A549 (cell line): ENCODE results near the gene SCAMP2.

ENCODE experiments used
- BHLHE40 ChIP-seq: IDR thresholded peaks from 2 replicates; pipeline ENCODE4 v1.6.1; 2012; ENCODE audit warnings: low read depth, low read length, inconsistent platforms
- PBX3 ChIP-seq: IDR thresholded peaks from 2 replicates; pipeline ENCODE4 v1.6.1; 2012
- POLR2A ChIP-seq: IDR thresholded peaks from 2 replicates; pipeline ENCODE4 v1.6.1; 2012; ENCODE audit warnings: mild to moderate bottlenecking, low read length
- SMC3 ChIP-seq: fragments of >200 bp; sonication (Bioruptor Twin); formaldehyde crosslinking; IDR thresholded peaks from 3 replicates; pipeline ENCODE4 v1.6.1; 2018; ENCODE audit warnings: inconsistent platforms

GRCh38 chr15:74854453-74855022 is 18.6 kb downstream of the SCAMP2 start:
- no peak for TF ChIP-seq PBX3
- TF ChIP-seq POLR2A, result no peak
- TF ChIP-seq BHLHE40, result no peak
- TF ChIP-seq SMC3, result no peak
